Chondrocyte (in vitro differentiated cells): Measurements from ENCODE around the gene HIPK1. TPM values are rescaled to one million over a fixed set of nuclear protein-coding genes. Genes with fewer than 3 reads are reported as not detected.

Experiments used
- DNase-seq: peaks from one replicate; pipeline ENCODE4 v3.0.0; 2021; ENCODE audit warnings: mixed read lengths, low spot score
- H3K27ac Mint-ChIP-seq: one replicate; pipeline ENCODE4 v1.8.0; 2021; ENCODE audit warnings: mild to moderate bottlenecking, moderate library complexity, mixed read lengths; ENCODE audit not compliant: unreplicated experiment
- H3K27me3 Mint-ChIP-seq: 2 replicates; pipeline ENCODE4 v1.8.0; 2021; ENCODE audit warnings: low read depth, mixed read lengths
- H3K36me3 Mint-ChIP-seq: 2 replicates; pipeline ENCODE4 v1.8.0; 2021; ENCODE audit warnings: low read depth, mixed read lengths
- H3K4me1 Mint-ChIP-seq: 2 replicates; pipeline ENCODE4 v1.8.0; 2021; ENCODE audit warnings: low read depth, mild to moderate bottlenecking, mixed read lengths
- H3K4me3 Mint-ChIP-seq: one replicate; pipeline ENCODE4 v1.8.0; 2021; ENCODE audit warnings: mild to moderate bottlenecking, moderate library complexity, mixed read lengths; ENCODE audit not compliant: unreplicated experiment
- H3K9me3 Mint-ChIP-seq: 2 replicates; pipeline ENCODE4 v1.8.0; 2021; ENCODE audit warnings: low read depth, mixed read lengths
- CTCF ChIP-seq: fragments of 200-600 bp; sonication (generic); IDR thresholded peaks from 2 replicates; pipeline ENCODE4 v1.5.0; 2021; ENCODE audit warnings: antibody characterized with exemption, mild to moderate bottlenecking, moderate library complexity
- total RNA-seq: library from RNA; stranded (reverse); gene quantifications from 3 replicates; pipeline ENCODE4 v1.2.1, GENCODE V29; 2021

HIPK1 gene
- total RNA-seq, 1 donor from 2014 or later, result 57.4 TPM

GRCh38 chr1:113963281-113963906, 34.3 kb downstream of the HIPK1 start:
- Mint-ChIP-seq H3K27me3 (no peaks in the 10 kb centered on the region), H3K36me3 (peaks cover 39% of the 10 kb centered on the region), H3K9me3 (peaks cover 3% of the 10 kb centered on the region), H3K27ac (no peak overlapping the region), H3K4me3 (no peak overlapping the region), H3K4me1 (peaks cover 20% of the 10 kb centered on the region)
- peak; percentile 52 for TF ChIP-seq CTCF
- DNase-seq, result no peak

GRCh38 chr1:113965703-113966412, 36.7 kb downstream of the HIPK1 start:
- Mint-ChIP-seq H3K27ac (peak overlapping the region; percentile 87), H3K4me1 (peaks cover 20% of the 10 kb centered on the region), H3K27me3 (no peaks in the 10 kb centered on the region), H3K36me3 (peaks cover 53% of the 10 kb centered on the region), H3K9me3 (peaks cover 3% of the 10 kb centered on the region), H3K4me3 (no peak overlapping the region)
- DNase-seq, result no peak
- TF ChIP-seq CTCF, result no peak

GRCh38 chr1:113972954-113973353, 43.8 kb downstream of the HIPK1 start:
- H3K27me3 Mint-ChIP-seq, result no peaks in the 10 kb centered on the region
- peaks cover 32% of the 10 kb centered on the region for H3K36me3 Mint-ChIP-seq
- peaks cover 29% of the 10 kb centered on the region for H3K4me1 Mint-ChIP-seq
- no peak overlapping the region for H3K4me3 Mint-ChIP-seq
- no peak overlapping the region for H3K27ac Mint-ChIP-seq
- no peak for TF ChIP-seq CTCF
- no peak for DNase-seq
- H3K9me3 Mint-ChIP-seq, result no peaks in the 10 kb centered on the region

- Mint-ChIP-seq H3K4me3 (no peak overlapping the region), H3K27ac (peak overlapping the region; percentile 76), H3K27me3 (no peaks in the 10 kb centered on the region), H3K36me3 (peaks cover 14% of the 10 kb centered on the region), H3K4me1 (peaks cover 53% of the 10 kb centered on the region), H3K9me3 (no peaks in the 10 kb centered on the region)
- no peak for TF ChIP-seq CTCF
- no peak for DNase-seq
Measured at GRCh38 chr1:113975211-113975895, 46.2 kb downstream of the HIPK1 start.

GRCh38 chr1:113976609-113977278, 47.6 kb downstream of the HIPK1 start:
- Mint-ChIP-seq H3K4me3 (no peak overlapping the region), H3K27me3 (no peaks in the 10 kb centered on the region), H3K4me1 (peaks cover 64% of the 10 kb centered on the region), H3K9me3 (no peaks in the 10 kb centered on the region), H3K36me3 (peaks cover 11% of the 10 kb centered on the region), H3K27ac (peak overlapping the region; percentile 59)
- no peak for DNase-seq
- peak; percentile 76 for TF ChIP-seq CTCF
